WTC11 (cell line): ENCODE measurements around the gene GAS6.

Experiments
- CREB1 ChIP-seq: sonication (generic); formaldehyde crosslinking; IDR thresholded peaks from 2 replicates; pipeline ENCODE4 v1.8.0; 2023; ENCODE audit warnings: mild to moderate bottlenecking, missing genetic modification reagents
- CREM ChIP-seq: sonication (generic); formaldehyde crosslinking; IDR thresholded peaks from 2 replicates; pipeline ENCODE4 v1.8.1; 2022; ENCODE audit warnings: mild to moderate bottlenecking, missing genetic modification reagents, moderate library complexity
- CTCF ChIP-seq: fragments of 200-600 bp; IDR thresholded peaks from 2 replicates; pipeline ENCODE4 v1.8.0; 2022; ENCODE audit warnings: antibody characterized with exemption
- ELF4 ChIP-seq: sonication (generic); formaldehyde crosslinking; IDR thresholded peaks from 2 replicates; pipeline ENCODE4 v1.8.1; 2022; ENCODE audit warnings: low read depth, mild to moderate bottlenecking, moderate library complexity, missing genetic modification reagents
- ESRRA ChIP-seq: sonication (generic); formaldehyde crosslinking; IDR thresholded peaks from 2 replicates; pipeline ENCODE4 v1.8.1; 2022; ENCODE audit warnings: mild to moderate bottlenecking, missing genetic modification reagents, borderline replicate concordance
- IRF2 ChIP-seq: sonication (generic); formaldehyde crosslinking; IDR thresholded peaks from 2 replicates; pipeline ENCODE4 v1.8.0; 2022; ENCODE audit warnings: low read depth, missing genetic modification reagents, borderline replicate concordance
- JUN ChIP-seq: sonication (generic); formaldehyde crosslinking; IDR thresholded peaks from 2 replicates; pipeline ENCODE4 v1.8.0; 2023; ENCODE audit warnings: mild to moderate bottlenecking, missing genetic modification reagents
- NR2C2 ChIP-seq: sonication (generic); formaldehyde crosslinking; IDR thresholded peaks from 2 replicates; pipeline ENCODE4 v1.8.0; 2022; ENCODE audit warnings: mild to moderate bottlenecking, missing genetic modification reagents
- SP1 ChIP-seq: sonication (generic); formaldehyde crosslinking; conservative IDR thresholded peaks from 2 replicates; pipeline ENCODE4 v1.8.1; 2022; ENCODE audit warnings: missing genetic modification reagents
- TEAD1 ChIP-seq: sonication (generic); formaldehyde crosslinking; IDR thresholded peaks from 2 replicates; pipeline ENCODE4 v1.8.0; 2022; ENCODE audit warnings: mild to moderate bottlenecking, missing genetic modification reagents
- ZNF512 ChIP-seq: sonication (generic); formaldehyde crosslinking; IDR thresholded peaks from 2 replicates; pipeline ENCODE4 v1.8.1; 2022; ENCODE audit warnings: missing genetic modification reagents, borderline replicate concordance
- TF ChIP-seq, protein P1 (sequence below): sonication (generic); formaldehyde crosslinking; IDR thresholded peaks from 2 replicates; pipeline ENCODE4 v1.8.0; 2022; ENCODE audit warnings: mild to moderate bottlenecking, missing genetic modification reagents
- TF ChIP-seq, protein P2 (sequence below): sonication (generic); formaldehyde crosslinking; IDR thresholded peaks from 2 replicates; pipeline ENCODE4 v1.8.1; 2022; ENCODE audit warnings: low read depth, mild to moderate bottlenecking, moderate library complexity, missing genetic modification reagents, borderline replicate concordance
- TF ChIP-seq, protein P3 (sequence below): sonication (generic); formaldehyde crosslinking; conservative IDR thresholded peaks from 2 replicates; pipeline ENCODE4 v1.8.1; 2022; ENCODE audit warnings: mild to moderate bottlenecking, missing genetic modification reagents

GRCh38 chr13:113882716-113883115 lies 18.8 kb upstream of the GAS6 start:
- TF ChIP-seq SP1 (CRISPR knock-in tag) (no peak), CTCF (no peak), NR2C2 (no peak), ZNF512 (CRISPR knock-in tag) (no peak), CREB1 (CRISPR knock-in tag) (no peak), ESRRA (no peak), IRF2 (no peak), TEAD1 (no peak), ELF4 (CRISPR knock-in tag) (no peak), CREM (CRISPR knock-in tag) (no peak), JUN (CRISPR knock-in tag) (no peak)
- TF ChIP-seq, protein P1, sequence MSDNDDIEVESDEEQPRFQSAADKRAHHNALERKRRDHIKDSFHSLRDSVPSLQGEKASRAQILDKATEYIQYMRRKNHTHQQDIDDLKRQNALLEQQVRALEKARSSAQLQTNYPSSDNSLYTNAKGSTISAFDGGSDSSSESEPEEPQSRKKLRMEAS (CRISPR knock-in tag): no peak
- TF ChIP-seq, protein P2, sequence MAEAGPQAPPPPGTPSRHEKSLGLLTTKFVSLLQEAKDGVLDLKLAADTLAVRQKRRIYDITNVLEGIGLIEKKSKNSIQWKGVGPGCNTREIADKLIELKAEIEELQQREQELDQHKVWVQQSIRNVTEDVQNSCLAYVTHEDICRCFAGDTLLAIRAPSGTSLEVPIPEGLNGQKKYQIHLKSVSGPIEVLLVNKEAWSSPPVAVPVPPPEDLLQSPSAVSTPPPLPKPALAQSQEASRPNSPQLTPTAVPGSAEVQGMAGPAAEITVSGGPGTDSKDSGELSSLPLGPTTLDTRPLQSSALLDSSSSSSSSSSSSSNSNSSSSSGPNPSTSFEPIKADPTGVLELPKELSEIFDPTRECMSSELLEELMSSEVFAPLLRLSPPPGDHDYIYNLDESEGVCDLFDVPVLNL (CRISPR knock-in tag): no peak
- TF ChIP-seq, protein P3, sequence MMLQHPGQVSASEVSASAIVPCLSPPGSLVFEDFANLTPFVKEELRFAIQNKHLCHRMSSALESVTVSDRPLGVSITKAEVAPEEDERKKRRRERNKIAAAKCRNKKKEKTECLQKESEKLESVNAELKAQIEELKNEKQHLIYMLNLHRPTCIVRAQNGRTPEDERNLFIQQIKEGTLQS (CRISPR knock-in tag): no peak
